ENCODE results near the gene MYRF. TPM values are rescaled to one million over a fixed set of nuclear protein-coding genes. Genes with fewer than 3 reads are reported as not detected.

Gene MYRF
- total and polyA plus RNA-seq, 2 of the 13 experiments (the other 11 are each of a cell fraction or from before 2014, with no cell fraction given), result 10.2 to 25.9 TPM

DNA sequence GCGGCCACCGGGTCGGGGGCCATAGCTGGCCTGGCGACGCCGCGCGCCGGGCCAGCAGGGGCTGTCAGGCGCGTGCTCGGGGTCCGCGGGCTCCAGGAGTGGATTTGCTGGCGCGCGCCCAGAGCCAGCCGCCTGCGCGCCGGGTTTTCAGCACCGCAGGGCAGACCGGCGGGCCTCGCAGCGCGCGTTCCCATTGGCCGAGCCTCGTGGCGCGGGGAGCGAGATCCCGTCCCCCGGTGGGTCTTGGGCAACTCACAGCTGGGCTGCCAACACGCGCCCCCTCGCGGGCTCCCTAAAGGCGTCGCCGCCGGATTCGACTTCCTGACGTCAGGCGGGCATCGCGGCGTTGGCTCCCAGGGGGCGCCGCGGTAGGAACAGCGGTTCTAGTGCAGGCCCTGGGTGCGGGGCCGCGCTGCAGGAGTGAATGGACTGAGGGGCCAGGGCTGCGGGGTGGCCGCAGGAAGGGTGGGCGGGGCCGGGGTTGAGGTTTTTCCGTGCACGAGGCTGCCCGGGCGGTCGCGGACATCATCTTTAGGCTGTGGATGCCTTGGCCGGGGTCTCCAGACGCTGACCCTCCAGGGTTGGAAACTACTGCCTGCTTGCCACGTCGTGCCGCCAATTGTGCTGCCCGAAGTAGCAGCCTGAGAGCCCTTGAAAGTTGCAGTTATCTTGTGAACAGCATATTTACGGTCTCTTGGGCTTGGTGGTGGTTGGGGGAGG is 64.5 kb downstream of the MYRF start, which contains the start of gene FADS1 (continued):
- TF ChIP-seq, protein P1, sequence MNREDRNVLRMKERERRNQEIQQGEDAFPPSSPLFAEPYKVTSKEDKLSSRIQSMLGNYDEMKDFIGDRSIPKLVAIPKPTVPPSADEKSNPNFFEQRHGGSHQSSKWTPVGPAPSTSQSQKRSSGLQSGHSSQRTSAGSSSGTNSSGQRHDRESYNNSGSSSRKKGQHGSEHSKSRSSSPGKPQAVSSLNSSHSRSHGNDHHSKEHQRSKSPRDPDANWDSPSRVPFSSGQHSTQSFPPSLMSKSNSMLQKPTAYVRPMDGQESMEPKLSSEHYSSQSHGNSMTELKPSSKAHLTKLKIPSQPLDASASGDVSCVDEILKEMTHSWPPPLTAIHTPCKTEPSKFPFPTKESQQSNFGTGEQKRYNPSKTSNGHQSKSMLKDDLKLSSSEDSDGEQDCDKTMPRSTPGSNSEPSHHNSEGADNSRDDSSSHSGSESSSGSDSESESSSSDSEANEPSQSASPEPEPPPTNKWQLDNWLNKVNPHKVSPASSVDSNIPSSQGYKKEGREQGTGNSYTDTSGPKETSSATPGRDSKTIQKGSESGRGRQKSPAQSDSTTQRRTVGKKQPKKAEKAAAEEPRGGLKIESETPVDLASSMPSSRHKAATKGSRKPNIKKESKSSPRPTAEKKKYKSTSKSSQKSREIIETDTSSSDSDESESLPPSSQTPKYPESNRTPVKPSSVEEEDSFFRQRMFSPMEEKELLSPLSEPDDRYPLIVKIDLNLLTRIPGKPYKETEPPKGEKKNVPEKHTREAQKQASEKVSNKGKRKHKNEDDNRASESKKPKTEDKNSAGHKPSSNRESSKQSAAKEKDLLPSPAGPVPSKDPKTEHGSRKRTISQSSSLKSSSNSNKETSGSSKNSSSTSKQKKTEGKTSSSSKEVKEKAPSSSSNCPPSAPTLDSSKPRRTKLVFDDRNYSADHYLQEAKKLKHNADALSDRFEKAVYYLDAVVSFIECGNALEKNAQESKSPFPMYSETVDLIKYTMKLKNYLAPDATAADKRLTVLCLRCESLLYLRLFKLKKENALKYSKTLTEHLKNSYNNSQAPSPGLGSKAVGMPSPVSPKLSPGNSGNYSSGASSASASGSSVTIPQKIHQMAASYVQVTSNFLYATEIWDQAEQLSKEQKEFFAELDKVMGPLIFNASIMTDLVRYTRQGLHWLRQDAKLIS (CRISPR knock-in tag; IDR thresholded peaks at IDR 0.05), result no peak
- TF ChIP-seq ZNF441 (CRISPR knock-in tag; IDR thresholded peaks at IDR 0.05; ENCODE audit: borderline replicate concordance) (peak; percentile 80; the same call in 1 of the 2 replicates), KDM1A (CRISPR knock-in tag; IDR thresholded peaks at IDR 0.05) (peak; percentile 56; the same call in 1 of the 2 replicates), KAT2B (IDR thresholded peaks at IDR 0.05; ENCODE audit: borderline replicate concordance, low read depth, low read length) (no peak), JUN (CRISPR knock-in tag; IDR thresholded peaks at IDR 0.05) (peak; percentile 72; the same call in 1 of the 2 replicates), ZNF138 (CRISPR knock-in tag; IDR thresholded peaks at IDR 0.05; ENCODE audit: low read depth) (peak; percentile 57), ZNF713 (CRISPR knock-in tag; IDR thresholded peaks at IDR 0.05) (no peak), THAP8 (CRISPR knock-in tag; IDR thresholded peaks at IDR 0.05; ENCODE audit: borderline replicate concordance) (no peak), ASH2L (IDR thresholded peaks at IDR 0.05; ENCODE audit: insufficient read length, low read depth, low read length) (peak; percentile 68), ZNF350 (CRISPR knock-in tag; IDR thresholded peaks at IDR 0.05; ENCODE audit: borderline replicate concordance, low read depth) (peak; percentile 76), ZNF598 (CRISPR knock-in tag; IDR thresholded peaks at IDR 0.05; ENCODE audit: borderline replicate concordance) (peak; percentile 59; the same call in 1 of the 2 replicates), HOXA5 (CRISPR knock-in tag; IDR thresholded peaks at IDR 0.05) (0 out of 2 replicates have a peak, but pooled peaks have one; percentile 70), ZFP36L1 (CRISPR knock-in tag; IDR thresholded peaks at IDR 0.05) (peak; percentile 95)
- TF ChIP-seq, protein P2, sequence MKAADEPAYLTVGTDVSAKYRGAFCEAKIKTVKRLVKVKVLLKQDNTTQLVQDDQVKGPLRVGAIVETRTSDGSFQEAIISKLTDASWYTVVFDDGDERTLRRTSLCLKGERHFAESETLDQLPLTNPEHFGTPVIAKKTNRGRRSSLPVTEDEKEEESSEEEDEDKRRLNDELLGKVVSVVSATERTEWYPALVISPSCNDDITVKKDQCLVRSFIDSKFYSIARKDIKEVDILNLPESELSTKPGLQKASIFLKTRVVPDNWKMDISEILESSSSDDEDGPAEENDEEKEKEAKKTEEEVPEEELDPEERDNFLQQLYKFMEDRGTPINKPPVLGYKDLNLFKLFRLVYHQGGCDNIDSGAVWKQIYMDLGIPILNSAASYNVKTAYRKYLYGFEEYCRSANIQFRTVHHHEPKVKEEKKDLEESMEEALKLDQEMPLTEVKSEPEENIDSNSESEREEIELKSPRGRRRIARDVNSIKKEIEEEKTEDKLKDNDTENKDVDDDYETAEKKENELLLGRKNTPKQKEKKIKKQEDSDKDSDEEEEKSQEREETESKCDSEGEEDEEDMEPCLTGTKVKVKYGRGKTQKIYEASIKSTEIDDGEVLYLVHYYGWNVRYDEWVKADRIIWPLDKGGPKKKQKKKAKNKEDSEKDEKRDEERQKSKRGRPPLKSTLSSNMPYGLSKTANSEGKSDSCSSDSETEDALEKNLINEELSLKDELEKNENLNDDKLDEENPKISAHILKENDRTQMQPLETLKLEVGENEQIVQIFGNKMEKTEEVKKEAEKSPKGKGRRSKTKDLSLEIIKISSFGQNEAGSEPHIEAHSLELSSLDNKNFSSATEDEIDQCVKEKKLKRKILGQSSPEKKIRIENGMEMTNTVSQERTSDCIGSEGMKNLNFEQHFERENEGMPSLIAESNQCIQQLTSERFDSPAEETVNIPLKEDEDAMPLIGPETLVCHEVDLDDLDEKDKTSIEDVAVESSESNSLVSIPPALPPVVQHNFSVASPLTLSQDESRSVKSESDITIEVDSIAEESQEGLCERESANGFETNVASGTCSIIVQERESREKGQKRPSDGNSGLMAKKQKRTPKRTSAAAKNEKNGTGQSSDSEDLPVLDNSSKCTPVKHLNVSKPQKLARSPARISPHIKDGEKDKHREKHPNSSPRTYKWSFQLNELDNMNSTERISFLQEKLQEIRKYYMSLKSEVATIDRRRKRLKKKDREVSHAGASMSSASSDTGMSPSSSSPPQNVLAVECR (CRISPR knock-in tag; IDR thresholded peaks at IDR 0.05; ENCODE audit: borderline replicate concordance), result peak; percentile 89
- TF ChIP-seq, protein P3, sequence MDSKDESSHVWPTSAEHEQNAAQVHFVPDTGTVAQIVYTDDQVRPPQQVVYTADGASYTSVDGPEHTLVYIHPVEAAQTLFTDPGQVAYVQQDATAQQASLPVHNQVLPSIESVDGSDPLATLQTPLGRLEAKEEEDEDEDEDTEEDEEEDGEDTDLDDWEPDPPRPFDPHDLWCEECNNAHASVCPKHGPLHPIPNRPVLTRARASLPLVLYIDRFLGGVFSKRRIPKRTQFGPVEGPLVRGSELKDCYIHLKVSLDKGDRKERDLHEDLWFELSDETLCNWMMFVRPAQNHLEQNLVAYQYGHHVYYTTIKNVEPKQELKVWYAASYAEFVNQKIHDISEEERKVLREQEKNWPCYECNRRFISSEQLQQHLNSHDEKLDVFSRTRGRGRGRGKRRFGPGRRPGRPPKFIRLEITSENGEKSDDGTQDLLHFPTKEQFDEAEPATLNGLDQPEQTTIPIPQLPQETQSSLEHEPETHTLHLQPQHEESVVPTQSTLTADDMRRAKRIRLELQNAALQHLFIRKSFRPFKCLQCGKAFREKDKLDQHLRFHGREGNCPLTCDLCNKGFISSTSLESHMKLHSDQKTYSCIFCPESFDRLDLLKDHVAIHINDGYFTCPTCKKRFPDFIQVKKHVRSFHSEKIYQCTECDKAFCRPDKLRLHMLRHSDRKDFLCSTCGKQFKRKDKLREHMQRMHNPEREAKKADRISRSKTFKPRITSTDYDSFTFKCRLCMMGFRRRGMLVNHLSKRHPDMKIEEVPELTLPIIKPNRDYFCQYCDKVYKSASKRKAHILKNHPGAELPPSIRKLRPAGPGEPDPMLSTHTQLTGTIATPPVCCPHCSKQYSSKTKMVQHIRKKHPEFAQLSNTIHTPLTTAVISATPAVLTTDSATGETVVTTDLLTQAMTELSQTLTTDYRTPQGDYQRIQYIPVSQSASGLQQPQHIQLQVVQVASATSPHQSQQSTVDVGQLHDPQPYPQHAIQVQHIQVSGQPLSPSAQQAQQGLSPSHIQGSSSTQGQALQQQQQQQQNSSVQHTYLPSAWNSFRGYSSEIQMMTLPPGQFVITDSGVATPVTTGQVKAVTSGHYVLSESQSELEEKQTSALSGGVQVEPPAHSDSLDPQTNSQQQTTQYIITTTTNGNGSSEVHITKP (CRISPR knock-in tag; IDR thresholded peaks at IDR 0.05; ENCODE audit: low read depth), result peak; percentile 43; the same call in 1 of the 2 replicates

Measured in HepG2 (cell line).